HepG2 (cell line): ENCODE measurements around the gene SETD1B. TPM values are rescaled to one million over a fixed set of nuclear protein-coding genes. Genes with fewer than 3 reads are reported as not detected.

Source experiments
- GZF1 ChIP-seq: sonication (generic); formaldehyde crosslinking; IDR thresholded peaks from 2 replicates; pipeline ENCODE4 v1.5.1; 2020; ENCODE audit warnings: mild to moderate bottlenecking, missing genetic modification reagents
- HNF4A ChIP-seq: sonication (generic); formaldehyde crosslinking; IDR thresholded peaks from 2 replicates; pipeline ENCODE4 v1.4.0; 2020; ENCODE audit warnings: missing genetic modification reagents
- RNF2 ChIP-seq: fragments of 450-650 bp; conservative IDR thresholded peaks from 2 replicates; pipeline ENCODE4 v1.6.1; 2016; ENCODE audit warnings: low read depth
- SP4 ChIP-seq: sonication (generic); formaldehyde crosslinking; IDR thresholded peaks from 2 replicates; pipeline ENCODE4 v1.8.1; 2023; ENCODE audit warnings: mild to moderate bottlenecking, missing genetic modification reagents
- ZBTB21 ChIP-seq: sonication (generic); formaldehyde crosslinking; IDR thresholded peaks from 2 replicates; pipeline ENCODE4 v1.4.0; 2020; ENCODE audit warnings: missing genetic modification reagents
- ZBTB7A ChIP-seq: sonication (generic); formaldehyde crosslinking; IDR thresholded peaks from 2 replicates; pipeline ENCODE4 v1.8.0; 2022; ENCODE audit warnings: mild to moderate bottlenecking, missing genetic modification reagents
- ZBTB8A ChIP-seq: sonication (generic); formaldehyde crosslinking; IDR thresholded peaks from 2 replicates; pipeline ENCODE4 v1.4.0; 2020; ENCODE audit warnings: mild to moderate bottlenecking, low read depth, missing genetic modification reagents, borderline replicate concordance
- ZFP41 ChIP-seq: sonication (generic); formaldehyde crosslinking; IDR thresholded peaks from 2 replicates; pipeline ENCODE4 v1.4.0; 2020; ENCODE audit warnings: mild to moderate bottlenecking, missing genetic modification reagents, borderline replicate concordance
- ZNF230 ChIP-seq: sonication (generic); formaldehyde crosslinking; IDR thresholded peaks from 2 replicates; pipeline ENCODE4 v1.4.0; 2020; ENCODE audit warnings: mild to moderate bottlenecking, missing genetic modification reagents
- ZNF788 ChIP-seq: sonication (generic); formaldehyde crosslinking; IDR thresholded peaks from 2 replicates; pipeline ENCODE4 v1.5.0; 2020; ENCODE audit warnings: mild to moderate bottlenecking, missing genetic modification reagents, borderline replicate concordance
- ZSCAN20 ChIP-seq: sonication (generic); formaldehyde crosslinking; IDR thresholded peaks from 2 replicates; pipeline ENCODE4 v1.4.0; 2020; ENCODE audit warnings: missing genetic modification reagents, mild to moderate bottlenecking, borderline replicate concordance
- ZSCAN22 ChIP-seq: sonication (generic); formaldehyde crosslinking; IDR thresholded peaks from 2 replicates; pipeline ENCODE4 v1.4.0; 2020; ENCODE audit warnings: mild to moderate bottlenecking, missing genetic modification reagents
- polyA plus RNA-seq, 8 experiments: library from polyadenylated mRNA; depleted of rRNA in 3 of 8; stranded (reverse) in 7 of 8; unstranded in 1 of 8; fragments of >200 nt; fragmentation: Illumina TruSeq in 4 of 8; extraction: Trizol in 4 of 8; gene quantifications; 2 replicates each; pipeline versions ENCODE4 v1.2.1 to v1.2.3, GENCODE V29; 2011 to 2016; ENCODE audit warnings: low read depth in 4 of 8, missing spikeins in 1 of 8, mixed read lengths in 1 of 8; ENCODE audit not compliant: insufficient read depth in 1 of 8
- total RNA-seq, 5 experiments: library from RNA; depleted of rRNA; stranded (reverse); fragments of >200 nt; fragmentation: Illumina TruSeq; extraction: Trizol; gene quantifications; 2 replicates each; pipeline ENCODE4 v1.2.3, GENCODE V29; 2016; ENCODE audit warnings: low read depth in 1 of 5
- TF ChIP-seq, protein P1 (sequence below): sonication (generic); formaldehyde crosslinking; IDR thresholded peaks from 2 replicates; pipeline ENCODE4 v1.4.0; 2020; ENCODE audit warnings: mild to moderate bottlenecking, missing genetic modification reagents, borderline replicate concordance
- TF ChIP-seq, protein P2 (sequence below): sonication (generic); formaldehyde crosslinking; IDR thresholded peaks from 2 replicates; pipeline ENCODE4 v1.5.1; 2020; ENCODE audit warnings: mild to moderate bottlenecking, moderate library complexity, missing genetic modification reagents
- TF ChIP-seq, protein P3 (sequence below): fragments of 450-650 bp; IDR thresholded peaks from 2 replicates; pipeline ENCODE4 v1.6.1; 2017; ENCODE audit warnings: mild to moderate bottlenecking
- TF ChIP-seq, protein P4 (sequence below): sonication (generic); formaldehyde crosslinking; IDR thresholded peaks from 2 replicates; pipeline ENCODE4 v1.4.0; 2020; ENCODE audit warnings: mild to moderate bottlenecking, missing genetic modification reagents
- TF ChIP-seq, protein P5 (sequence below): fragments of 450-650 bp; IDR thresholded peaks from 2 replicates; pipeline ENCODE4 v1.6.1; 2017
- TF ChIP-seq, protein P6 (sequence below): sonication (generic); formaldehyde crosslinking; IDR thresholded peaks from 2 replicates; pipeline ENCODE4 v1.8.1; 2023; ENCODE audit warnings: missing genetic modification reagents, mild to moderate bottlenecking, borderline replicate concordance

SETD1B gene
- total and polyA plus RNA-seq, 2 of the 13 experiments (the other 11 are each of a cell fraction or from before 2014, with no cell fraction given) = 1.1 to 1.4 TPM

DNA sequence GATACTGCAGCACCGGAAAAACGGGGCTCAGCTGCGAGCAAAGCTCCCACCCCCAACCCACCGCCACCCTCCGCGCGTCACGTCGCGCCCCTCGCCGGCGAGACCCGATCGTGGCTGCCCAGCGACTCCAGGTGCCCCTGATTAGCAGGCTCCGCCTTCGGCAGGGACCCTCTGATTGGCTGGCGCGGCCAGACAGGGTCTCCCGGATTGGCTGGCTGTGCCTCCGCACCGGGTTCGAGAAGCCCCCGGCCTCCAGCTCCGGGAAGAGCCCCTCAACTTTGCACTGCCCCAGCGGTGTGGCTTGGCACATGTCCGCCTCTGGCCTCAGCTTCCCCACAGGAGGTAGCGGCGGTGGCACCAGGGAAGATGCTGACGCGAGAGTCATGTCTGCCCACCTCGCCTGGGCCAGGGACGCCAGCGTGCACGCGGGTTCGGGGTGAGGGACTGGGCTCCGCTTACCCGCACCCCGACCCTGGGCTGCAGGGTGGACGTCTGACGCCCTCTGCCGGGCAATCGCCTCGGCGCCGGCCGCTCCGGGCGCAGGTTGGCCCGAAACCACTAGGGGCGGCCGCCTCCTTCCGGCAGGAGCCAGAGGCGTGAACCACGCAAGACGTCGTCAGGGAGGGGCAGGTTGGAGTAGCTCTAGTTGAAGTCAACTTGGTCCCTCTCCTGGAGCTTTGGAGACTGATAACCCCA, 9.8 kb upstream of the SETD1B start (continued):
- TF ChIP-seq, protein P1, sequence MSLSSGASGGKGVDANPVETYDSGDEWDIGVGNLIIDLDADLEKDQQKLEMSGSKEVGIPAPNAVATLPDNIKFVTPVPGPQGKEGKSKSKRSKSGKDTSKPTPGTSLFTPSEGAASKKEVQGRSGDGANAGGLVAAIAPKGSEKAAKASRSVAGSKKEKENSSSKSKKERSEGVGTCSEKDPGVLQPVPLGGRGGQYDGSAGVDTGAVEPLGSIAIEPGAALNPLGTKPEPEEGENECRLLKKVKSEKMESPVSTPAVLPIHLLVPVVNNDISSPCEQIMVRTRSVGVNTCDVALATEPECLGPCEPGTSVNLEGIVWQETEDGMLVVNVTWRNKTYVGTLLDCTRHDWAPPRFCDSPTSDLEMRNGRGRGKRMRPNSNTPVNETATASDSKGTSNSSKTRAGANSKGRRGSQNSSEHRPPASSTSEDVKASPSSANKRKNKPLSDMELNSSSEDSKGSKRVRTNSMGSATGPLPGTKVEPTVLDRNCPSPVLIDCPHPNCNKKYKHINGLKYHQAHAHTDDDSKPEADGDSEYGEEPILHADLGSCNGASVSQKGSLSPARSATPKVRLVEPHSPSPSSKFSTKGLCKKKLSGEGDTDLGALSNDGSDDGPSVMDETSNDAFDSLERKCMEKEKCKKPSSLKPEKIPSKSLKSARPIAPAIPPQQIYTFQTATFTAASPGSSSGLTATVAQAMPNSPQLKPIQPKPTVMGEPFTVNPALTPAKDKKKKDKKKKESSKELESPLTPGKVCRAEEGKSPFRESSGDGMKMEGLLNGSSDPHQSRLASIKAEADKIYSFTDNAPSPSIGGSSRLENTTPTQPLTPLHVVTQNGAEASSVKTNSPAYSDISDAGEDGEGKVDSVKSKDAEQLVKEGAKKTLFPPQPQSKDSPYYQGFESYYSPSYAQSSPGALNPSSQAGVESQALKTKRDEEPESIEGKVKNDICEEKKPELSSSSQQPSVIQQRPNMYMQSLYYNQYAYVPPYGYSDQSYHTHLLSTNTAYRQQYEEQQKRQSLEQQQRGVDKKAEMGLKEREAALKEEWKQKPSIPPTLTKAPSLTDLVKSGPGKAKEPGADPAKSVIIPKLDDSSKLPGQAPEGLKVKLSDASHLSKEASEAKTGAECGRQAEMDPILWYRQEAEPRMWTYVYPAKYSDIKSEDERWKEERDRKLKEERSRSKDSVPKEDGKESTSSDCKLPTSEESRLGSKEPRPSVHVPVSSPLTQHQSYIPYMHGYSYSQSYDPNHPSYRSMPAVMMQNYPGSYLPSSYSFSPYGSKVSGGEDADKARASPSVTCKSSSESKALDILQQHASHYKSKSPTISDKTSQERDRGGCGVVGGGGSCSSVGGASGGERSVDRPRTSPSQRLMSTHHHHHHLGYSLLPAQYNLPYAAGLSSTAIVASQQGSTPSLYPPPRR (CRISPR knock-in tag) = peak; percentile 76
- TF ChIP-seq ZSCAN22 = peak; percentile 65; the same call in 1 of the 2 replicates
- TF ChIP-seq, protein P2, sequence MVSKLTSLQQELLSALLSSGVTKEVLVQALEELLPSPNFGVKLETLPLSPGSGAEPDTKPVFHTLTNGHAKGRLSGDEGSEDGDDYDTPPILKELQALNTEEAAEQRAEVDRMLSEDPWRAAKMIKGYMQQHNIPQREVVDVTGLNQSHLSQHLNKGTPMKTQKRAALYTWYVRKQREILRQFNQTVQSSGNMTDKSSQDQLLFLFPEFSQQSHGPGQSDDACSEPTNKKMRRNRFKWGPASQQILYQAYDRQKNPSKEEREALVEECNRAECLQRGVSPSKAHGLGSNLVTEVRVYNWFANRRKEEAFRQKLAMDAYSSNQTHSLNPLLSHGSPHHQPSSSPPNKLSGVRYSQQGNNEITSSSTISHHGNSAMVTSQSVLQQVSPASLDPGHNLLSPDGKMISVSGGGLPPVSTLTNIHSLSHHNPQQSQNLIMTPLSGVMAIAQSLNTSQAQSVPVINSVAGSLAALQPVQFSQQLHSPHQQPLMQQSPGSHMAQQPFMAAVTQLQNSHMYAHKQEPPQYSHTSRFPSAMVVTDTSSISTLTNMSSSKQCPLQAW (CRISPR knock-in tag) = peak; percentile 88
- TF ChIP-seq, protein P3, sequence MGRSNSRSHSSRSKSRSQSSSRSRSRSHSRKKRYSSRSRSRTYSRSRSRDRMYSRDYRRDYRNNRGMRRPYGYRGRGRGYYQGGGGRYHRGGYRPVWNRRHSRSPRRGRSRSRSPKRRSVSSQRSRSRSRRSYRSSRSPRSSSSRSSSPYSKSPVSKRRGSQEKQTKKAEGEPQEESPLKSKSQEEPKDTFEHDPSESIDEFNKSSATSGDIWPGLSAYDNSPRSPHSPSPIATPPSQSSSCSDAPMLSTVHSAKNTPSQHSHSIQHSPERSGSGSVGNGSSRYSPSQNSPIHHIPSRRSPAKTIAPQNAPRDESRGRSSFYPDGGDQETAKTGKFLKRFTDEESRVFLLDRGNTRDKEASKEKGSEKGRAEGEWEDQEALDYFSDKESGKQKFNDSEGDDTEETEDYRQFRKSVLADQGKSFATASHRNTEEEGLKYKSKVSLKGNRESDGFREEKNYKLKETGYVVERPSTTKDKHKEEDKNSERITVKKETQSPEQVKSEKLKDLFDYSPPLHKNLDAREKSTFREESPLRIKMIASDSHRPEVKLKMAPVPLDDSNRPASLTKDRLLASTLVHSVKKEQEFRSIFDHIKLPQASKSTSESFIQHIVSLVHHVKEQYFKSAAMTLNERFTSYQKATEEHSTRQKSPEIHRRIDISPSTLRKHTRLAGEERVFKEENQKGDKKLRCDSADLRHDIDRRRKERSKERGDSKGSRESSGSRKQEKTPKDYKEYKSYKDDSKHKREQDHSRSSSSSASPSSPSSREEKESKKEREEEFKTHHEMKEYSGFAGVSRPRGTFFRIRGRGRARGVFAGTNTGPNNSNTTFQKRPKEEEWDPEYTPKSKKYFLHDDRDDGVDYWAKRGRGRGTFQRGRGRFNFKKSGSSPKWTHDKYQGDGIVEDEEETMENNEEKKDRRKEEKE = no peak
- TF ChIP-seq, protein P4, sequence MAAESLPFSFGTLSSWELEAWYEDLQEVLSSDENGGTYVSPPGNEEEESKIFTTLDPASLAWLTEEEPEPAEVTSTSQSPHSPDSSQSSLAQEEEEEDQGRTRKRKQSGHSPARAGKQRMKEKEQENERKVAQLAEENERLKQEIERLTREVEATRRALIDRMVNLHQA (CRISPR knock-in tag) = no peak
- TF ChIP-seq SP4 = peak; percentile 81; the same call in 1 of the 2 replicates
- TF ChIP-seq, protein P5, sequence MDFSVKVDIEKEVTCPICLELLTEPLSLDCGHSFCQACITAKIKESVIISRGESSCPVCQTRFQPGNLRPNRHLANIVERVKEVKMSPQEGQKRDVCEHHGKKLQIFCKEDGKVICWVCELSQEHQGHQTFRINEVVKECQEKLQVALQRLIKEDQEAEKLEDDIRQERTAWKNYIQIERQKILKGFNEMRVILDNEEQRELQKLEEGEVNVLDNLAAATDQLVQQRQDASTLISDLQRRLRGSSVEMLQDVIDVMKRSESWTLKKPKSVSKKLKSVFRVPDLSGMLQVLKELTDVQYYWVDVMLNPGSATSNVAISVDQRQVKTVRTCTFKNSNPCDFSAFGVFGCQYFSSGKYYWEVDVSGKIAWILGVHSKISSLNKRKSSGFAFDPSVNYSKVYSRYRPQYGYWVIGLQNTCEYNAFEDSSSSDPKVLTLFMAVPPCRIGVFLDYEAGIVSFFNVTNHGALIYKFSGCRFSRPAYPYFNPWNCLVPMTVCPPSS = no peak
- TF ChIP-seq ZNF788 = peak; percentile 87
- peak; percentile 60; the same call in 1 of the 2 replicates for TF ChIP-seq RNF2
- peak; percentile 87; the same call in 1 of the 2 replicates for TF ChIP-seq ZSCAN20 (CRISPR knock-in tag)
- peak; percentile 94 for TF ChIP-seq ZBTB7A (CRISPR knock-in tag)
- TF ChIP-seq, protein P6, sequence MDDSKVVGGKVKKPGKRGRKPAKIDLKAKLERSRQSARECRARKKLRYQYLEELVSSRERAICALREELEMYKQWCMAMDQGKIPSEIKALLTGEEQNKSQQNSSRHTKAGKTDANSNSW (CRISPR knock-in tag) = peak; percentile 82; the same call in 1 of the 2 replicates
- TF ChIP-seq HNF4A (CRISPR knock-in tag) = peak; percentile 47; the same call in 1 of the 2 replicates
- TF ChIP-seq GZF1 (CRISPR knock-in tag) = no peak
- TF ChIP-seq ZFP41 (CRISPR knock-in tag) = no peak; the same call in 1 of the 2 replicates
- TF ChIP-seq ZBTB21 (CRISPR knock-in tag) = no peak
- no peak for TF ChIP-seq ZNF230 (CRISPR knock-in tag)
- no peak for TF ChIP-seq ZBTB8A
